HFF-Myc (cell line): ENCODE results near the gene SLIT3.
A peak's percentile ranks its signal among the peaks of the same experiment; 100 is the strongest.

ENCODE experiments used
- DNase-seq: peaks from one replicate; pipeline ENCODE4 v3.0.0-alpha.2; 2011; ENCODE audit warnings: low read depth; ENCODE audit errors: extremely low read depth
- H3K4me3 ChIP-seq: replicated peaks from 2 replicates; pipeline ENCODE4 v1.5.1; 2011; ENCODE audit warnings: low read depth, mild to moderate bottlenecking, control low read depth, low read length
- CTCF ChIP-seq: IDR thresholded peaks from 2 replicates; pipeline ENCODE4 v1.5.1; 2012; ENCODE audit warnings: mild to moderate bottlenecking, low read depth, low read length, control low read depth; ENCODE audit errors: missing control alignments

Gene SLIT3

GRCh38 chr5:169318556-169318955, 17.6 kb upstream of the SLIT3 start:
- no peak for DNase-seq
- no peak overlapping the region for H3K4me3 ChIP-seq
- TF ChIP-seq CTCF: no peak

GRCh38 chr5:169307646-169308045, 6.7 kb upstream of the SLIT3 start:
- no peak overlapping the region for H3K4me3 ChIP-seq
- no peak for DNase-seq
- TF ChIP-seq CTCF: no peak

- no peak overlapping the region for H3K4me3 ChIP-seq
- DNase-seq: no peak
- TF ChIP-seq CTCF: no peak
These were observed 4.4 kb upstream of the SLIT3 start for GRCh38 chr5:169305366-169305765.

- TF ChIP-seq CTCF: no peak
- H3K4me3 ChIP-seq: no peak overlapping the region
- DNase-seq: no peak
These were observed 3.2 kb upstream of the SLIT3 start for GRCh38 chr5:169304175-169304574.

GRCh38 chr5:169303119-169303515, 2.2 kb upstream of the SLIT3 start:
- no peak for TF ChIP-seq CTCF
- H3K4me3 ChIP-seq: no peak overlapping the region
- no peak for DNase-seq

- H3K4me3 ChIP-seq: no peak overlapping the region
- peak; percentile 63 for DNase-seq
- TF ChIP-seq CTCF: peak; percentile 94
These were observed 1.7 kb upstream of the SLIT3 start for GRCh38 chr5:169302491-169303118.

- no peak for TF ChIP-seq CTCF
- DNase-seq: no peak
- no peak overlapping the region for H3K4me3 ChIP-seq
These were observed 1.0 kb upstream of the SLIT3 start for GRCh38 chr5:169301986-169302385.
